Measurements from ENCODE around the gene TUBGCP4. TPM values are rescaled to one million over a fixed set of nuclear protein-coding genes. Genes with fewer than 3 reads are reported as not detected.

Gene TUBGCP4
- polyA plus RNA-seq, 3 donors = 4.7 to 7.6 (median 6.1) TPM

DNA sequence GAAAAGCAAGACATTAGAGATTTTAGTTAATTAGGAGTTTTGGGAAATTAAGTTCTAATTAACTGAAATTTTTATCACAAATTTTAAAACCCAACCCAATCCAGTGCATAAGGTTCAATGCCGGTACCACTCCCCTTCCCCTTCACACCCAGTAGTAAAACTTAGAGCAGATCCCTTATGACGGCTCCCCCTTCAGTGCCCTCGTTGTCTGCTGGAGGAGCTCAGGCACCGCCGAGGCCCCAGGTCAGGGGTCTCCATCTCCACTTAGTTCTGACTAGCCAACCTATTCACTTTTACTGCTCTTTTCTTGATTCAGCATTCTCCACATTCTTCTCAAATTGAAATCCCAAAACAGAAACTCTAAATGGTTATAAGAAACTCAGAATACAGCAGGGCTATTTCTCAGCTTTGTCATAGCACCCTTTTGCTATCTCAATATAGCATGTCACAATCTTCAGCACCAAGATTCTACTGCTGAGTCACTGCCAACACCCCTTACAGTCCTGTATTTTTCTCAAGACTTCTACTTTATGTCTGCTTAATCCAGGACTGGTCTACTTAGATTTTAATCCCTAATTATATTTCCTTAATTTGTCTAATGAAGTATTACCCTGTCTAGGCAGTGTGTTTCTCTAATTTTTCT, 39.8 kb downstream of the TUBGCP4 start:
- 91% methylated on average over 5 of the region's 5 CpGs for WGBS (ENCODE audit: insufficient coverage)
- TF ChIP-seq, protein P1, sequence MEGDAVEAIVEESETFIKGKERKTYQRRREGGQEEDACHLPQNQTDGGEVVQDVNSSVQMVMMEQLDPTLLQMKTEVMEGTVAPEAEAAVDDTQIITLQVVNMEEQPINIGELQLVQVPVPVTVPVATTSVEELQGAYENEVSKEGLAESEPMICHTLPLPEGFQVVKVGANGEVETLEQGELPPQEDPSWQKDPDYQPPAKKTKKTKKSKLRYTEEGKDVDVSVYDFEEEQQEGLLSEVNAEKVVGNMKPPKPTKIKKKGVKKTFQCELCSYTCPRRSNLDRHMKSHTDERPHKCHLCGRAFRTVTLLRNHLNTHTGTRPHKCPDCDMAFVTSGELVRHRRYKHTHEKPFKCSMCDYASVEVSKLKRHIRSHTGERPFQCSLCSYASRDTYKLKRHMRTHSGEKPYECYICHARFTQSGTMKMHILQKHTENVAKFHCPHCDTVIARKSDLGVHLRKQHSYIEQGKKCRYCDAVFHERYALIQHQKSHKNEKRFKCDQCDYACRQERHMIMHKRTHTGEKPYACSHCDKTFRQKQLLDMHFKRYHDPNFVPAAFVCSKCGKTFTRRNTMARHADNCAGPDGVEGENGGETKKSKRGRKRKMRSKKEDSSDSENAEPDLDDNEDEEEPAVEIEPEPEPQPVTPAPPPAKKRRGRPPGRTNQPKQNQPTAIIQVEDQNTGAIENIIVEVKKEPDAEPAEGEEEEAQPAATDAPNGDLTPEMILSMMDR (IDR thresholded peaks at IDR 0.05) = no peak
- Histone ChIP-seq H3K9ac (ENCODE audit: insufficient read depth, low read length, poor library complexity, severe bottlenecking) (no peak overlapping the region), H3K4me2 (replicated peaks; ENCODE audit: extremely low read depth, low read length, poor library complexity, severe bottlenecking) (no peak overlapping the region), H3K36me3 (replicated peaks in 1 of 2; ENCODE audit: control insufficient read depth in 1 of 2, insufficient read depth in 2 of 2, low read length in 2 of 2) (peaks cover 48 to 71% of the 10 kb centered on the region in 2 donors), H3K79me2 (ENCODE audit: insufficient read depth, low read length) (no peaks in the 10 kb centered on the region), H2AFZ (ENCODE audit: insufficient read depth, low read depth, low read length, poor library complexity, severe bottlenecking) (no peak overlapping the region), H3K4me3 (replicated peaks in 1 of 3; ENCODE audit: low read depth in 2 of 3, low read length in 3 of 3) (no peak overlapping the region), H3K27ac (ENCODE audit: low read depth in 1 of 2, low read length in 2 of 2) (no peak overlapping the region), H3K9me3 (replicated peaks in 1 of 2; ENCODE audit: control insufficient read depth in 1 of 2, insufficient read depth in 1 of 2, low read length in 2 of 2) (no peaks in the 10 kb centered on the region), H3K27me3 (ENCODE audit: control insufficient read depth in 2 of 2, insufficient read depth in 2 of 2, low read length in 2 of 2) (no peaks in the 10 kb centered on the region), H3K4me1 (ENCODE audit: control insufficient read depth in 1 of 2, insufficient read depth in 2 of 2, low read length in 2 of 2) (no peaks in the 10 kb centered on the region), H4K20me1 (ENCODE audit: insufficient read depth, low read length) (no peaks in the 10 kb centered on the region)
- Mint-ChIP-seq H3K27me3 (ENCODE audit: low read depth in 3 of 3) (no peaks in the 10 kb centered on the region), H3K36me3 (peaks cover 67% of the 10 kb centered on the region in 2 donors), H3K27ac (no peak overlapping the region), H3K4me3 (no peak overlapping the region), H3K4me1 (peaks cover 3% of the 10 kb centered on the region), H3K9me3 (no peaks in the 10 kb centered on the region)
- intact Hi-C loops (cut with micrococcal nuclease) = no loop called here
- DNase-seq = no peak

DNA sequence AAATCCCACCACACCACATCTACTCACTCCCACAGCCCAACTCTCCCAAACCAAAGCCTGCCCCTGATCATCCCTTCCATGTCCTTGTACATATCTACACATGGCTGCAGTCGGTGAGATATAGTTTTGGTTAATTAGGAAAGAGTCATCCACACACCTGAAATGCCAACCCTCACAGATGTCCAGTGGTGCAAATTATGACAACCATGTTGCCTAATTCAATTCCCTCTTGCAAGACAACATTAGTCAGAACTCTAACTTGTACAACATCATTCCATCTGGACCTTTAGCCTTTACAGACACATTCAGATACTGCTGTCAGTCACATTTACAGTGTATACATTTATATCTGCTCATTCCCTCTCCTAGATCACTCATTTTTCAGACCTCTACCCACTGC, 41.2 kb downstream of the TUBGCP4 start:
- Histone ChIP-seq H3K27ac (ENCODE audit: low read depth in 1 of 2, low read length in 2 of 2) (no peak overlapping the region), H3K36me3 (replicated peaks in 1 of 2; ENCODE audit: control insufficient read depth in 1 of 2, insufficient read depth in 2 of 2, low read length in 2 of 2) (peaks cover 41 to 69% of the 10 kb centered on the region in 2 donors), H3K9me3 (replicated peaks in 1 of 2; ENCODE audit: control insufficient read depth in 1 of 2, insufficient read depth in 1 of 2, low read length in 2 of 2) (no peaks in the 10 kb centered on the region), H3K79me2 (ENCODE audit: insufficient read depth, low read length) (no peaks in the 10 kb centered on the region), H4K20me1 (ENCODE audit: insufficient read depth, low read length) (no peaks in the 10 kb centered on the region), H3K4me1 (ENCODE audit: control insufficient read depth in 1 of 2, insufficient read depth in 2 of 2, low read length in 2 of 2) (no peaks in the 10 kb centered on the region), H3K27me3 (ENCODE audit: control insufficient read depth in 2 of 2, insufficient read depth in 2 of 2, low read length in 2 of 2) (no peaks in the 10 kb centered on the region), H3K4me3 (replicated peaks in 1 of 3; ENCODE audit: low read depth in 2 of 3, low read length in 3 of 3) (no peak overlapping the region), H3K4me2 (replicated peaks; ENCODE audit: extremely low read depth, low read length, poor library complexity, severe bottlenecking) (no peak overlapping the region), H3K9ac (ENCODE audit: insufficient read depth, low read length, poor library complexity, severe bottlenecking) (no peak overlapping the region), H2AFZ (ENCODE audit: insufficient read depth, low read depth, low read length, poor library complexity, severe bottlenecking) (no peak overlapping the region)
- TF ChIP-seq, protein P1 (IDR thresholded peaks at IDR 0.05) = no peak
- DNase-seq = no peak
- intact Hi-C loops (cut with micrococcal nuclease) = no loop called here
- H3K9me3 Mint-ChIP-seq = no peaks in the 10 kb centered on the region
- WGBS (ENCODE audit: insufficient coverage) = no CpG with 5 or more reads among the region's 1 CpG
- H3K4me1 Mint-ChIP-seq = peaks cover 3% of the 10 kb centered on the region
- no peaks in the 10 kb centered on the region for H3K27me3 Mint-ChIP-seq (ENCODE audit: low read depth in 3 of 3)
- no peak overlapping the region for H3K4me3 Mint-ChIP-seq
- H3K36me3 Mint-ChIP-seq = peaks cover 57 to 62% of the 10 kb centered on the region in 2 donors
- no peak overlapping the region for H3K27ac Mint-ChIP-seq

All from CD14-positive monocyte (primary cell).